ENCODE results near the gene GPR143.

Gene GPR143

DNA sequence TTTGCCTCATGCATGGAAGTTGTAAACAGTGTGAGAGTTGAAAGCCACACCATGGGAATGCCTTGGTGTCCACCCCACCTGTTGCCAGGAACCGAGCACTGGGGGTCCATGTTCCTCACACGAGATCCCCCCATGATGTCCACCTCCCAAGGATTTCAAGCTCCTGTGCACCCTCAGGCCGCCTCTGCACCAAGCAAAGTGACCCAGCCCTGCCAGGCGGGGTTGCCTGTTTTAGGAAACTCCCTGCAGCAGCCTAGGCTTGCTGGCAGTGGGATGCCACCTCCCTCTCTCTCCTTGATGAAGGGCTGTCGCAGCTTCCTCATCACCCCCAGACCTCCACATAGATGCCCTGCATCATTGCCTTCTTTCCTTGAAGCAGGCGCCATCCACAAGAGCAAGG, 82.8 kb downstream of the GPR143 start:
- no peaks in the 10 kb centered on the region for H4K20me1 ChIP-seq (ENCODE audit: insufficient read depth)

GRCh38 chrX:9682456-9682855, 83.2 kb downstream of the GPR143 start:
- Histone ChIP-seq H3K4me1 (ENCODE audit: low read depth, poor library complexity, severe bottlenecking) (peaks cover 16% of the 10 kb centered on the region), H3K4me2 (no peak overlapping the region), H3K36me3 (ENCODE audit: insufficient read depth) (no peaks in the 10 kb centered on the region), H4K20me1 (ENCODE audit: insufficient read depth) (no peaks in the 10 kb centered on the region), H3K79me2 (ENCODE audit: insufficient read depth, low read depth) (no peaks in the 10 kb centered on the region), H3K9ac (no peak overlapping the region), H3K27ac (no peak overlapping the region), H2AFZ (ENCODE audit: low read depth) (no peak overlapping the region), H3K27me3 (ENCODE audit: insufficient read depth, low read depth) (no peaks in the 10 kb centered on the region), H3K4me3 (IDR thresholded peaks at IDR 0.05; ENCODE audit: insufficient read depth, low read depth, low read length) (no peak overlapping the region)
- TF ChIP-seq CTCF (conservative IDR thresholded peaks at IDR 0.05; ENCODE audit: low read depth, low read length): no peak

More for the DNA sequence above, 82.8 kb downstream of the GPR143 start:
- H2AFZ ChIP-seq (ENCODE audit: low read depth): no peak overlapping the region
- H3K4me3 ChIP-seq (IDR thresholded peaks at IDR 0.05; ENCODE audit: insufficient read depth, low read depth, low read length): no peak overlapping the region
- no peak for TF ChIP-seq CTCF (conservative IDR thresholded peaks at IDR 0.05; ENCODE audit: low read depth, low read length)
- no peaks in the 10 kb centered on the region for H3K27me3 ChIP-seq (ENCODE audit: insufficient read depth, low read depth)
- no peak overlapping the region for H3K27ac ChIP-seq
- H3K79me2 ChIP-seq (ENCODE audit: insufficient read depth, low read depth): no peaks in the 10 kb centered on the region
- no peaks in the 10 kb centered on the region for H3K36me3 ChIP-seq (ENCODE audit: insufficient read depth)
- H3K9ac ChIP-seq: no peak overlapping the region
- no peak overlapping the region for H3K4me2 ChIP-seq
- peaks cover 12% of the 10 kb centered on the region for H3K4me1 ChIP-seq (ENCODE audit: low read depth, poor library complexity, severe bottlenecking)

DNA sequence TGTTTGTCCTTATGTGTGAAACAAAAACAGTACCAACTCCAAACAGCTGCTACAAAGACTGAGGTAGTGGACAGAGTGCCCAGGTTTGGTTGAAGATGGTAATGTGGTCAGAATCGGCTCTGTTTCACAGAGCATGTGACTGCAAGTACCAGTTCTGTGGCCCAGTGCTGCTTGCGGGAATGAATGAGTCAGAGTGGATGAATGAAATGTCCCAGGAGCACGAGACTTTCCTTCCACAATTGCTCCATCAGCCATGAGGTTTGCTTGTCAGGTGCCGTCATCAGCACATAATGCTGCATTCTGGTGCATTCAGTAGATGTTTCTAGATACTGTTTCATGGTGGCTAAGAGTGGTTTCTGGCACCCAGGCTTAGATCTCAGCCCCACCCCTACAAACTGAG, 84.2 kb downstream of the GPR143 start:
- Histone ChIP-seq H3K4me2 (no peak overlapping the region), H3K27ac (no peak overlapping the region), H3K79me2 (ENCODE audit: insufficient read depth, low read depth) (no peaks in the 10 kb centered on the region), H3K27me3 (ENCODE audit: insufficient read depth, low read depth) (no peaks in the 10 kb centered on the region), H3K4me1 (ENCODE audit: low read depth, poor library complexity, severe bottlenecking) (peaks cover 24% of the 10 kb centered on the region), H3K9ac (no peak overlapping the region), H3K4me3 (IDR thresholded peaks at IDR 0.05; ENCODE audit: insufficient read depth, low read depth, low read length) (no peak overlapping the region), H2AFZ (ENCODE audit: low read depth) (no peak overlapping the region), H4K20me1 (ENCODE audit: insufficient read depth) (no peaks in the 10 kb centered on the region), H3K36me3 (ENCODE audit: insufficient read depth) (no peaks in the 10 kb centered on the region)
- TF ChIP-seq CTCF (conservative IDR thresholded peaks at IDR 0.05; ENCODE audit: low read depth, low read length): no peak

- H3K79me2 ChIP-seq (ENCODE audit: insufficient read depth, low read depth): no peaks in the 10 kb centered on the region
- H3K27me3 ChIP-seq (ENCODE audit: insufficient read depth, low read depth): no peaks in the 10 kb centered on the region
- H3K4me2 ChIP-seq: no peak overlapping the region
- no peak for TF ChIP-seq CTCF (conservative IDR thresholded peaks at IDR 0.05; ENCODE audit: low read depth, low read length)
- peaks cover 26% of the 10 kb centered on the region for H3K4me1 ChIP-seq (ENCODE audit: low read depth, poor library complexity, severe bottlenecking)
- no peak overlapping the region for H3K4me3 ChIP-seq (IDR thresholded peaks at IDR 0.05; ENCODE audit: insufficient read depth, low read depth, low read length)
- H2AFZ ChIP-seq (ENCODE audit: low read depth): no peak overlapping the region
- H3K27ac ChIP-seq: no peak overlapping the region
- no peaks in the 10 kb centered on the region for H4K20me1 ChIP-seq (ENCODE audit: insufficient read depth)
- no peaks in the 10 kb centered on the region for H3K36me3 ChIP-seq (ENCODE audit: insufficient read depth)
- H3K9ac ChIP-seq: no peak overlapping the region
Observed at GRCh38 chrX:9681011-9681410, 84.6 kb downstream of the GPR143 start.

Measured in KMS-11 (cell line).